ENCODE results near the gene ST3GAL2.
"Not testable (repeated sequence)": the region's sequence is repeated elsewhere in the genome, so short reads cannot be mapped to it uniquely, and the experiment has no call there.

The ST3GAL2 gene

DNA sequence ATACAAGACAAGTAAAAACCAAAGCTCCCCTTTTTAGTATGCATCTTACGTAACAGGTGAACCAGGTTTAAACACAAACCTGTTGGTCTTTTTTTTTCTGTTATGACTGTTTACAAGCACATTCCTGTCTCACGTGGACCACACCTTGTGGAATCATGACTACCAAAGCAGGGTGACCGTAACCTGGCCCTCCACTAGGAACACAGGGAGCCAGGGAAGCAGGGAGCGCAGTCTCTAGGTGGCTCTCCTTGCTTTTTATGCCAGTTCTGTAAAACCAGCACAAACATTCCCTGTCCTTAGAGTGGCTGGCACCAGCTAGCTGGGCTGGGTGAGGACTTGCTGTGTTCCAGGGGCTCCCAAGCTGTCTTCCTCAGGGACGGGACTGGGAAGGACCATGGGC lies 48.1 kb downstream of the ST3GAL2 start:
- DNase-seq (ENCODE audit: insufficient read length, low spot score) (no peak), FAIRE-seq (no peak)

- no peak for DNase-seq (ENCODE audit: insufficient read length, low spot score)
- no peak for FAIRE-seq
These were observed 50.8 kb downstream of the ST3GAL2 start for GRCh38 chr16:70388006-70388680.

- FAIRE-seq: not testable (repeated sequence)
These were observed 52.5 kb downstream of the ST3GAL2 start for GRCh38 chr16:70386289-70386986.

DNA sequence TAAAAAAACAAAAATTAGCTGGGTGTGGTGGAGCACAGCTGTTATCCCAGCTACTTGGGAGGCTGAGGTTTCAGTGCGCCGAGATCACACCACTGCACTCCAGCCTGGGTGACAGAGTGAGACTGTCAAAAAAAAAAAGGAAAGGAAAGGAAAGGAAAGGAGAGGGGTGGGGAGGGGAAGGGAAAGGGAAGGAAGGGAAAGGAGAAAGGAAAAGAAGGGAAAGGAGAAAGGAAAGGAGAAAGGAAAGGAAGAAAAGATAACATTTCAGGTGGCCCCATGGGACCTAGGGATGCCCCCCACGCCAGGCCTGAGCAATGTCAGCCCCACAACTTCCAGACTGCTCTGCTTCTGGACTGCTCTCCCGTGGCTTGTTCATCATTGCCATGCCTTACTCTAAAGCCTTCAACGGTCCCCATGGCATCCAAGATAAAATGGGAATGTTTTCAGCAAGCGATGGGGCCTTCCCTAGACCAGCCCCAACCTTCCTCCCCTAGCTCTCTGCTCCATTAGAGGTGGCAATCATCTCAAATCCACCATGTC lies 55.4 kb downstream of the ST3GAL2 start:
- FAIRE-seq (no peak), DNase-seq (ENCODE audit: insufficient read length, low spot score) (no peak)

More at GRCh38 chr16:70386289-70386986, 52.5 kb downstream of the ST3GAL2 start:
- DNase-seq (ENCODE audit: insufficient read length, low spot score): not testable (repeated sequence)

DNA sequence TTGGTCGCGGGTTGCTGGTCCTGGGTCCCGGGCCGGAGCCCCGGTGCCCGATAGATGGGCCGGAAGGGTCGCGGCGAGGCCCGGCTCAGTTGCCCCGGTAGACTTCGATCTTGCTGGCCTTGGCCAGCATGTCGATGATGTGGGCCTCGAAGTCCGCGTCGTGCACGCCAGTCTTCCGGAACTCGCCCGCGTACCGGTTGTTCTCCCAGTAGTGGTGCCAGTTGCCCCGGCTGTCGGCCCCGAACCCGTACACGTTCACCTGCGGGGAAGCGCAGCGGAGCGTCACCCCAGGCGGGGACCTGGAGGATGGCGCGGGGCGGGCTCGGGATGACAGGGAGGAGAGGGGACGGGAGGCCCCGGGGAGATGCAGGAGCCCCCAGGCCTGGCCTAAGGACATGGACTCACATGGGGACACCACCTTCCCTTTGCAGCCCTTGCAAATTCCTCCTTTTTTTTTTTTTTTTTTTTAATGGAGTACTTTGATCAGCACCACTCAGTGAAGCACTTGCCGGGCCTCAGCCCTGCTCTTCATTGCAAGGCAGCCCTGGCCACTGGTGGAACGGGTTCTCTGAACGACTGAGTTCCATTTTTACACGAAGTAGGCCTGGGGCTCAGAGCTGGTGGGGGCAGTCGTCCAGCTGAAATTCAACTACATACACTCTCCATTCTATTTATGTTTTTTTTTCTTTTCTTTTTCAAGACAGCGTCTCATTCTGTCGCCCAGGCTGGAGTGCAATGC lies 57.1 kb downstream of the ST3GAL2 start:
- DNase-seq (ENCODE audit: insufficient read length, low spot score) (no peak), FAIRE-seq (no peak)

GRCh38 chr16:70380919-70381603 lies 57.8 kb downstream of the ST3GAL2 start:
- peak; percentile 97 for FAIRE-seq

DNA sequence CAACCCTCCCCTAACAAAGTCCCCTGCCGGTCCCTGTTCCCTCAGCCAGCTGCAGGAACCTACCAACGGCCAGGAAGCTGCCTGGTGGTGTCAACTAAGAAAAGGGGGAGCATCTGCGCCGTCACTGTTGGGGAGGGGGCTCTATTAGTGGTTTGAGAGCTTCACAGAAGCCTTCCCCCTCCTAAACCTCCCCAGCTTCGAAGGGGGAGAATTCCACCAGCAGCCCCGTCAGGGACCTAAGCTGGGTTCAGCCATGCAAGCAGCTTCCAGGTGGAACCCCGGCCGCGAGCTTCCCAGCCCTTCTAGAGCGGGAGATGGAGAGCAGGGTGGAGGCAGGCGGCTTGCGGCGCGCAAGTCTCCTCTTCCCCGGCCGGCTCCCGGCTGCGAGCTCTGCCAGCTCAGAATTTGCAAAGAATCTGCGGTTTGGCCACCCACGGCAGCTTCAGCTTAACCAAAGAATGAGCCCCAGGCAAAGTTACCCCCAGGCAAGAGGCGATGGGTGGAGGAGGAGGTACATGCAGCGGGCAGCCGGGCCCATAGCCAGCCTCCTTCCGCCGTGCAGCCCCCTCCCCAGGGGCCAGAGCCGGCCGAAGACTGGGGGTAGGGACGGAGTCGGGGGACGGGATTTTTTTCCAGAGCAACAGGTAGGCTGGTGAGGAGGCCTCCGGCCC lies 58.5 kb downstream of the ST3GAL2 start:
- DNase-seq (ENCODE audit: insufficient read length, low spot score) (peak; percentile 23), FAIRE-seq (peak; percentile 48)

More at GRCh38 chr16:70380919-70381603, 57.8 kb downstream of the ST3GAL2 start:
- peak; percentile 93 for DNase-seq (ENCODE audit: insufficient read length, low spot score)

- DNase-seq (ENCODE audit: insufficient read length, low spot score) (no peak), FAIRE-seq (no peak)
These were observed 59.9 kb downstream of the ST3GAL2 start for GRCh38 chr16:70378869-70379493.

- no peak for DNase-seq (ENCODE audit: insufficient read length, low spot score)
- FAIRE-seq: no peak
These were observed 61.1 kb downstream of the ST3GAL2 start for GRCh38 chr16:70377782-70378181.

GRCh38 chr16:70375636-70376611 lies 63.0 kb downstream of the ST3GAL2 start:
- FAIRE-seq (no peak), DNase-seq (ENCODE audit: insufficient read length, low spot score) (no peak)

DNA sequence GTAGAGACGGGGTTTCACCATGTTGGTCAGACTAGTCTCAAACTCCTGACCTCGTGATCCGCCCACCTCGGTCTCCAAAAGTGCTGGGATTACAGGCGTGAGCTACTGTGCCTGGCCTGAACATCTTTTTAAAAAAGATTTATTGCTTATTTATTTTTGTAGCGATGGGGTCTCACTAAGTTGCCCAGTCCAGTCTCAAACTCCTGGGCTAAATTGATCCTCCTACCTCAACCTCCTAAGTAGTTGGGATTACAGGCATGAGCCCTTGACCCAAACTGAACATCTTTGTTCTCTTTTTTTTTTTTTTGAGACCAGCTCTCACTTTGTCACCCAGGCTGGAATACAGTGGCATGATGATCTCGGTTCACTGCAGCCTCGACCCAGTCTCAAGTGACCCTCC lies 64.7 kb downstream of the ST3GAL2 start:
- DNase-seq (ENCODE audit: insufficient read length, low spot score) (no peak), FAIRE-seq (no peak)

- FAIRE-seq: no peak
- no peak for DNase-seq (ENCODE audit: insufficient read length, low spot score)
These were observed 65.8 kb downstream of the ST3GAL2 start for GRCh38 chr16:70372921-70373728.

GRCh38 chr16:70370924-70371323 lies 68.0 kb downstream of the ST3GAL2 start:
- DNase-seq (ENCODE audit: insufficient read length, low spot score) (no peak), FAIRE-seq (no peak)

- peak; percentile 39 for FAIRE-seq
- DNase-seq (ENCODE audit: insufficient read length, low spot score): not testable (repeated sequence)
These were observed 68.8 kb downstream of the ST3GAL2 start for GRCh38 chr16:70370145-70370544.

- FAIRE-seq (no peak), DNase-seq (ENCODE audit: insufficient read length, low spot score) (no peak)
These were observed 74.5 kb downstream of the ST3GAL2 start for GRCh38 chr16:70364399-70364798.

DNA sequence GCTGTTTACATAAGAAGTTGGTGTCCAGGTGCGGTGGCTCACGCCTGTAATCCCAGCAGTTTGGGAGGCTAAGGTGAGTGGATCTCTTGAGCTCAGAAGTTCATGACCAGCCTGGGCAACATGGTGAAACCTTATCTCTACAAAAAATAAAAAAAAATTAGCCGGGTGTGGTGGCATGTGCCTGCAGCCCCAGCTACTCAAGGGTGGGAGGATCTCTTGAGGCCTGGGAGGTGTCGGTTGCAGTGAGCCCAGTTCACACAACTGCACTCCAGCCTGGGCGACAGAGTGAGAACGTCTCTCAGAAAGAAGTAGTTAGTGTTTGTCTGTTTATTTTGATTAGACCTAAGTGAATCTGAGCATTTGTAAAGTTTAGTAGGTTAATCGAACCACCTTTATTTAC lies 79.3 kb downstream of the ST3GAL2 start:
- no peak for FAIRE-seq
- no peak for DNase-seq (ENCODE audit: insufficient read length, low spot score)

DNA sequence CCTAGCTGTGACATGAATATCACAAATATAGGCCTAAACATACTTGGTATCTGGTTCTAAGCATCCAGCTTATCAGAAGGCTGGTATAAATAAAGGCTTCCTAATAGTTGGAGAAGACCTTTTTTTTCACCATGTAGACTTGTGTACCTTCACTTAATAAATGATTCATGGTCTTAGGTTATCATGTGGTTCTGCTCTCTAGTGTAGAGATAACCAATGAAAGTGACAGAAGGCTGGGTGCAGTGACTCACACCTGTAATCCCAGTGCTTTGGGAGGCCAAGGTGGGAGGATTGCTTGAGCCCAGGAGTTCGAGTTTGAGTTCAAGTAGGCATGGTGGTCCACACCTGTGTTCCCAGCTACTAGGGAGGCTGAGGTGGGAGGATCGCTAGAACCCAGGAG lies 89.1 kb downstream of the ST3GAL2 start:
- DNase-seq (ENCODE audit: insufficient read length, low spot score) (no peak), FAIRE-seq (no peak)

DNA sequence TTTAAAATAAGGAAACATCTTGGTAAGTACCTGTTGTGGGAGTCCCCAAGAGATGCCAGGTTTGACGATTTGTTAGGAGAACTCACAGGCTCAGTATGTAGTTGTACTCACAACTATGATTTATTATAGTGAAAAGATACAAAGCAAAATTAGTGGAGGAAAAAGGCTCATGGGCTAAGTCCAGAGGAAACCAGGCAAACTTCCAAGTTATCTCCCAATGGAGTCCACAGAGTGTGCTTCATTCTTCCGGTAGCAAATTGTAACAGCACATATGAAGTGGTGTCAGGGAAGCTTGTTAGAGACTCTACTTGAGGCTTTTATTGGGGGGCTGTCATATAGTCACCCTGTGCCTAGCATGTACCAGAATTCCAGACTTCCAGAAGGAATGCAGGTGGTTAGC lies 89.9 kb downstream of the ST3GAL2 start:
- DNase-seq (ENCODE audit: insufficient read length, low spot score) (no peak), FAIRE-seq (no peak)
